ENCODE measurements around the gene CDK16. TPM values are rescaled to one million over a fixed set of nuclear protein-coding genes. Genes with fewer than 3 reads are reported as not detected.

CDK16 gene
- total and polyA plus RNA-seq, 2 of the 4 experiments (the other 2 are of a cell fraction), result 85.3 to 106 TPM

GRCh38 chrX:47266643-47267042 lies 48.2 kb downstream of the CDK16 start:
- Histone ChIP-seq H3K27ac (ENCODE audit: insufficient read depth, low read length) (no peak overlapping the region), H3K9me1 (ENCODE audit: insufficient read depth, low read length) (no peaks in the 10 kb centered on the region), H3K56ac (ENCODE audit: extremely low read depth, insufficient read depth, low read length) (no peak overlapping the region), H2AFZ (replicated peaks; ENCODE audit: low read length, poor library complexity) (no peak overlapping the region), H3K4ac (ENCODE audit: low read depth, low read length) (no peak overlapping the region), H4K20me1 (ENCODE audit: insufficient read depth, low read length) (no peaks in the 10 kb centered on the region), H2BK20ac (ENCODE audit: low read depth, low read length) (no peak overlapping the region), H2AK5ac (ENCODE audit: low read depth, low read length) (no peak overlapping the region), H3K18ac (ENCODE audit: low read depth, low read length) (no peak overlapping the region), H2BK15ac (ENCODE audit: low read depth, low read length) (no peak overlapping the region), H3K9ac (ENCODE audit: low read depth, low read length) (no peak overlapping the region), H3K36me3 (ENCODE audit: control insufficient read depth, insufficient read depth, low read length) (no peaks in the 10 kb centered on the region), H2AK9ac (replicated peaks; ENCODE audit: low read depth, low read length, poor library complexity) (no peak overlapping the region), H3K79me1 (ENCODE audit: low read depth in 1 of 2, low read length in 2 of 2) (no peaks in the 10 kb centered on the region), H3K14ac (replicated peaks; ENCODE audit: low read depth, low read length) (no peak overlapping the region), H3K23ac (ENCODE audit: low read depth, low read length) (no peak overlapping the region), H3K4me1 (ENCODE audit: control insufficient read depth, insufficient read depth, low read length) (no peaks in the 10 kb centered on the region), H2BK5ac (ENCODE audit: low read depth, low read length, poor library complexity, severe bottlenecking) (no peak overlapping the region), H4K5ac (ENCODE audit: low read depth, low read length) (no peak overlapping the region), H3K4me3 (ENCODE audit: insufficient read depth, low read depth, low read length) (no peak overlapping the region), H4K91ac (ENCODE audit: insufficient read depth, low read depth, low read length) (no peak overlapping the region), H4K8ac (ENCODE audit: low read depth in 2 of 2, low read length in 2 of 2) (no peak overlapping the region), H3K27me3 (ENCODE audit: control insufficient read depth, insufficient read depth, low read length) (peaks cover 5% of the 10 kb centered on the region), H3K9me3 (ENCODE audit: control insufficient read depth, insufficient read depth, low read length) (no peaks in the 10 kb centered on the region), H2BK120ac (ENCODE audit: low read depth, low read length) (no peak overlapping the region), H3K4me2 (ENCODE audit: low read depth, low read length) (no peak overlapping the region)
- in situ Hi-C loops (cut with MboI; ENCODE audit: low sequenced_read_pairs), result no loop called here
- POLR2A ChIA-PET (ENCODE audit: unreplicated experiment), result no interaction called here
- BruUV-seq (replicated peaks), result no TSS peak
- 0% methylated on average over 1 of the region's 7 CpGs; no CpG with 5 or more reads in 1 of the 2 experiments for WGBS, 2 experiments (ENCODE audit: extremely low coverage in 2 of 2, insufficient read length in 1 of 2)
- CTCF ChIA-PET, result no interaction called here
- dilution Hi-C loops (cut with HindIII; ENCODE audit: low sequenced_read_pairs, unreplicated experiment), result no loop called here
- TF ChIP-seq FOS (IDR thresholded peaks at IDR 0.05; ENCODE audit: low read depth, low read length), result no peak
- TF ChIP-seq RFX5 (IDR thresholded peaks at IDR 0.05; ENCODE audit: low read depth, low read length), result no peak
- no peak for TF ChIP-seq RCOR1 (IDR thresholded peaks at IDR 0.05; ENCODE audit: insufficient replicate concordance, low read length)
- TF ChIP-seq NFE2L2 (IDR thresholded peaks at IDR 0.05; ENCODE audit: low read depth, low read length), result no peak
- TF ChIP-seq, protein P1, sequence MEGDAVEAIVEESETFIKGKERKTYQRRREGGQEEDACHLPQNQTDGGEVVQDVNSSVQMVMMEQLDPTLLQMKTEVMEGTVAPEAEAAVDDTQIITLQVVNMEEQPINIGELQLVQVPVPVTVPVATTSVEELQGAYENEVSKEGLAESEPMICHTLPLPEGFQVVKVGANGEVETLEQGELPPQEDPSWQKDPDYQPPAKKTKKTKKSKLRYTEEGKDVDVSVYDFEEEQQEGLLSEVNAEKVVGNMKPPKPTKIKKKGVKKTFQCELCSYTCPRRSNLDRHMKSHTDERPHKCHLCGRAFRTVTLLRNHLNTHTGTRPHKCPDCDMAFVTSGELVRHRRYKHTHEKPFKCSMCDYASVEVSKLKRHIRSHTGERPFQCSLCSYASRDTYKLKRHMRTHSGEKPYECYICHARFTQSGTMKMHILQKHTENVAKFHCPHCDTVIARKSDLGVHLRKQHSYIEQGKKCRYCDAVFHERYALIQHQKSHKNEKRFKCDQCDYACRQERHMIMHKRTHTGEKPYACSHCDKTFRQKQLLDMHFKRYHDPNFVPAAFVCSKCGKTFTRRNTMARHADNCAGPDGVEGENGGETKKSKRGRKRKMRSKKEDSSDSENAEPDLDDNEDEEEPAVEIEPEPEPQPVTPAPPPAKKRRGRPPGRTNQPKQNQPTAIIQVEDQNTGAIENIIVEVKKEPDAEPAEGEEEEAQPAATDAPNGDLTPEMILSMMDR (conservative IDR thresholded peaks at IDR 0.05; ENCODE audit: low read depth, low read length), result no peak
- ATAC-seq (ENCODE audit: low read depth) (no peak), DNase-seq (no peak)
- intact Hi-C loops (cut with micrococcal nuclease), result no loop called here
